H1 (cell line): ENCODE data around the gene AMOTL2. TPM values are rescaled to one million over a fixed set of nuclear protein-coding genes. Genes with fewer than 3 reads are reported as not detected.

Experiments
- EGR1 ChIP-seq: IDR thresholded peaks from 2 replicates; pipeline ENCODE4 v1.6.1; 2011; ENCODE audit warnings: low read depth, low read length, borderline replicate concordance
- KDM5A ChIP-seq: fragments of 200-600 bp; IDR thresholded peaks from 2 replicates; pipeline ENCODE4 v1.7.1; 2012; ENCODE audit warnings: mild to moderate bottlenecking, low read length, inconsistent platforms, mixed read lengths
- polyA plus RNA-seq, 7 experiments: library from polyadenylated mRNA; depleted of rRNA in 3 of 7; stranded (reverse) in 5 of 7; unstranded in 2 of 7; fragments of >200 nt in 5 of 7; fragments of 200-250 nt in 2 of 7; gene quantifications; 1 replicate in 5 of 7; 2 replicates in 1 of 7; 4 replicates in 1 of 7; pipeline versions ENCODE4 v1.2.1 to v1.2.3, GENCODE V29; 2011 to 2013; ENCODE audit warnings: missing spikeins in 2 of 7, mixed read lengths in 2 of 7
- total RNA-seq: library from RNA; stranded (reverse); fragmentation: NEBNext Ultra II Directional; extraction: Animal tissue kit (Norgen Biotek cat#: 25700); gene quantifications from 2 replicates; pipeline ENCODE4 v1.2.1, GENCODE V29; 2021

AMOTL2 gene
- total and polyA plus RNA-seq, 2 of the 8 experiments (the other 6 are each of a cell fraction or from before 2014, with no cell fraction given), result 19.0 to 63.7 TPM

DNA sequence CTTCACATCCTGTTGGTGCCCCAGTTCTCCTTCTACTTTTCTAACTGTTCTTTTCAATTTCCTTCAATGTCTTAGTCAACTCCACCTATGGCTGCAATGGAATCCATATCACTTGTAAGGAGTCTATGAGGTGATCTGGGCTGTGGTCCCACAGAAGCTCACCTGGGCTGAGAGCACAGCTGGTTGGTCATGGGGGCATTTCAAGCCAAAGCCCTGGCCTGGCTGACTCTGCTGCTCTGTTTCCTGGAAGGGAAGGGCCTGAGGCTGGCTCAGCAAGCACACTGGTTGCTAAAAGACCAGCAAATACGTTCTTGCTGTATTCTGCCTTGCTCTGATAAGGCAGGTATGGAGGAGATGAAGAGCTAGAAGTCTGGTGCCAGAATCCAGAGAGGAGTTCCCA lies 29.0 kb downstream of the AMOTL2 start (continued):
- TF ChIP-seq EGR1 (no peak), KDM5A (no peak)
- TF ChIP-seq, all 59 proteins: peak for 0
